NCI-H1436 (cell line): Measurements from ENCODE around the gene TSC22D3.
"Not testable (repeated sequence)": the region's sequence is repeated elsewhere in the genome, so short reads cannot be mapped to it uniquely, and the experiment has no call there.

Experiments
- DNase-seq: peaks from one replicate; lab custom pipeline; 2025; lab: John Stamatoyannopoulos, UW

The TSC22D3 gene

GRCh38 chrX:107712231-107713202 is 63.1 kb downstream of the TSC22D3 start:
- no peak for DNase-seq

- DNase-seq, result no peak
These were observed 63.9 kb downstream of the TSC22D3 start for GRCh38 chrX:107711521-107712181.

GRCh38 chrX:107710617-107711391 is 64.8 kb downstream of the TSC22D3 start:
- DNase-seq, result no peak

- no peak for DNase-seq
These were observed 66.3 kb downstream of the TSC22D3 start for GRCh38 chrX:107709266-107709806.

- no peak for DNase-seq
These were observed 66.8 kb downstream of the TSC22D3 start for GRCh38 chrX:107708762-107709161.

GRCh38 chrX:107707866-107708265 is 67.7 kb downstream of the TSC22D3 start:
- no peak for DNase-seq

- no peak for DNase-seq
These were observed 69.3 kb downstream of the TSC22D3 start for GRCh38 chrX:107706309-107706708.

- no peak for DNase-seq
These were observed 71.0 kb downstream of the TSC22D3 start for GRCh38 chrX:107704587-107704986.

- no peak for DNase-seq
These were observed 71.4 kb downstream of the TSC22D3 start for GRCh38 chrX:107704181-107704580.

- no peak for DNase-seq
These were observed 74.0 kb downstream of the TSC22D3 start for GRCh38 chrX:107701493-107702121.

GRCh38 chrX:107700790-107701189 is 74.8 kb downstream of the TSC22D3 start:
- no peak for DNase-seq

- DNase-seq, result no peak
These were observed 75.2 kb downstream of the TSC22D3 start for GRCh38 chrX:107700317-107700774.

GRCh38 chrX:107699616-107700015 is 76.0 kb downstream of the TSC22D3 start:
- no peak for DNase-seq

GRCh38 chrX:107691024-107691448 is 84.6 kb downstream of the TSC22D3 start:
- no peak for DNase-seq

GRCh38 chrX:107687445-107687844 is 88.1 kb downstream of the TSC22D3 start:
- DNase-seq, result no peak

GRCh38 chrX:107686792-107687191 is 88.8 kb downstream of the TSC22D3 start:
- no peak for DNase-seq

- DNase-seq, result no peak
These were observed 89.6 kb downstream of the TSC22D3 start for GRCh38 chrX:107686026-107686425.

- not testable (repeated sequence) for DNase-seq
These were observed 90.0 kb downstream of the TSC22D3 start for GRCh38 chrX:107685586-107685985.

GRCh38 chrX:107684956-107685385 is 90.6 kb downstream of the TSC22D3 start:
- no peak for DNase-seq

GRCh38 chrX:107683931-107684330 is 91.7 kb downstream of the TSC22D3 start:
- DNase-seq, result no peak

GRCh38 chrX:107683124-107683895 is 92.3 kb downstream of the TSC22D3 start:
- DNase-seq, result no peak
